ENCODE data around the gene ETHE1. TPM values are rescaled to one million over a fixed set of nuclear protein-coding genes. Genes with fewer than 3 reads are reported as not detected.

Gene ETHE1
- total and polyA plus RNA-seq, 8 donors, result 17.1 to 39.8 (median 20.2) TPM

- DNase-seq (peak in 1 of 4 donors; percentile 53), ATAC-seq (no peak)
- Histone ChIP-seq H3K27me3 (no peaks in the 10 kb centered on the region), H3K36me3 (no peaks in the 10 kb centered on the region), H3K27ac (no peak overlapping the region), H3K4me1 (peaks cover 0 to 16% of the 10 kb centered on the region in 2 donors), H3K9me3 (no peaks in the 10 kb centered on the region), H3K4me3 (no peak overlapping the region)
- no peak for TF ChIP-seq CTCF (IDR thresholded peaks at IDR 0.05)
- intact Hi-C loops (cut with DNase I), result no loop called here
These were observed 47.8 kb downstream of the ETHE1 start for GRCh38 chr19:43479226-43479625.

- DNase-seq (peak in 1 of 4 donors; percentile 1), ATAC-seq (no peak)
- Histone ChIP-seq H3K9me3 (no peaks in the 10 kb centered on the region), H3K4me1 (peaks cover 0 to 17% of the 10 kb centered on the region in 2 donors), H3K4me3 (no peak overlapping the region), H3K27ac (no peak overlapping the region), H3K36me3 (no peaks in the 10 kb centered on the region), H3K27me3 (no peaks in the 10 kb centered on the region)
- intact Hi-C loops (cut with DNase I), result no loop called here
- TF ChIP-seq CTCF (IDR thresholded peaks at IDR 0.05), result no peak
These were observed 48.7 kb downstream of the ETHE1 start for GRCh38 chr19:43478323-43478722.

GRCh38 chr19:43476606-43477005 lies 50.4 kb downstream of the ETHE1 start:
- TF ChIP-seq CTCF (IDR thresholded peaks at IDR 0.05), result no peak
- Histone ChIP-seq H3K9me3 (no peaks in the 10 kb centered on the region), H3K4me3 (no peak overlapping the region), H3K36me3 (no peaks in the 10 kb centered on the region), H3K4me1 (peaks cover 0 to 17% of the 10 kb centered on the region in 2 donors), H3K27ac (no peak overlapping the region), H3K27me3 (no peaks in the 10 kb centered on the region)
- DNase-seq, result peak in 2 of 4 donors; percentile 22 to 30
- intact Hi-C loops (cut with DNase I), result no loop called here
- ATAC-seq, result no peak

GRCh38 chr19:43474986-43475705 lies 51.9 kb downstream of the ETHE1 start:
- no peak for TF ChIP-seq CTCF (IDR thresholded peaks at IDR 0.05)
- intact Hi-C loops (cut with DNase I), result no loop called here
- Histone ChIP-seq H3K9me3 (no peaks in the 10 kb centered on the region), H3K4me1 (peaks cover 0 to 17% of the 10 kb centered on the region in 2 donors), H3K4me3 (peak overlapping the region; percentile 20 to 39), H3K27me3 (no peaks in the 10 kb centered on the region), H3K27ac (peak overlapping the region; percentile 54 to 64), H3K36me3 (no peaks in the 10 kb centered on the region)
- ATAC-seq, result peak; percentile 98
- peak; percentile 77 to 97 (median 94) for DNase-seq

GRCh38 chr19:43474487-43474886 lies 52.5 kb downstream of the ETHE1 start:
- H3K27ac ChIP-seq, result peak overlapping the region in 1 of 2 donors; percentile 64
- no peak for DNase-seq
- H3K4me1 ChIP-seq, result peaks cover 0 to 17% of the 10 kb centered on the region in 2 donors
- no peak for ATAC-seq
- TF ChIP-seq CTCF (IDR thresholded peaks at IDR 0.05), result no peak
- intact Hi-C loops (cut with DNase I), result no loop called here
- no peaks in the 10 kb centered on the region for H3K27me3 ChIP-seq
- H3K4me3 ChIP-seq, result peak overlapping the region in 1 of 2 donors; percentile 39
- H3K9me3 ChIP-seq, result no peaks in the 10 kb centered on the region
- no peaks in the 10 kb centered on the region for H3K36me3 ChIP-seq

All from left lung (tissue), 10 donors.